ENCODE results near the gene PPP1R3G. TPM values are rescaled to one million over a fixed set of nuclear protein-coding genes. Genes with fewer than 3 reads are reported as not detected.

PPP1R3G gene
- total RNA-seq, 1 experiment from 2014 or later: 0.44 TPM

DNA sequence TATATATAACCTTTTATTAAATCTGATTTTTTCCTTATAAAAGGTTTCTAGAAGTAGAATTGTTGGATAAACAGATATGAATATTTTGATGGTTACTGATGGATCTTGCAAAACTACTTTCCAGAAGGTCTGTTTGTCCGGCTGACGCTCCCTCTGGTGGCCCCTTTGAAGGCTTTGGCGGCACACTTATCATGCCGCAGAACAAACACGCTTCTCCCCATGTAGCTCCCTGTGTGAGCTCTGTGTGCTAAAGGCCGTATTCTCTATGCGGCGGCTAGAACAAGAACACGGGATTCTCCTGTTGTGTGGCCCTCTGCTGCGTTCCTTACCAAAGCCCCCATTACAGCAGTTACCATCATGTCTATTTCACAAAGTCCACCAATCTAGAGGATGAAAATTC is 30.0 kb downstream of the PPP1R3G start:
- Histone ChIP-seq H3K36me3 (ENCODE audit: control insufficient read depth, insufficient read depth, low read length) (no peaks in the 10 kb centered on the region), H3K27me3 (ENCODE audit: control insufficient read depth, insufficient read depth, low read length) (no peaks in the 10 kb centered on the region), H3K4me1 (ENCODE audit: control insufficient read depth, insufficient read depth, low read length) (no peaks in the 10 kb centered on the region), H3K4me3 (ENCODE audit: low read depth in 2 of 2, low read length in 2 of 2) (no peak overlapping the region), H3K9me3 (ENCODE audit: control insufficient read depth, insufficient read depth, low read depth, low read length) (no peaks in the 10 kb centered on the region), H3K27ac (ENCODE audit: low read length) (no peak overlapping the region)
- no peak for ATAC-seq
- in situ Hi-C loops (cut with HindIII; ENCODE audit: low pct_unique_long_range_greater_than_20kb, low sequenced_read_pairs) (no loop called here), intact Hi-C loops (cut with micrococcal nuclease; ENCODE audit: unreplicated experiment) (no loop called here)
- CTCF ChIA-PET: no interaction called here
- TF ChIP-seq, protein P1, sequence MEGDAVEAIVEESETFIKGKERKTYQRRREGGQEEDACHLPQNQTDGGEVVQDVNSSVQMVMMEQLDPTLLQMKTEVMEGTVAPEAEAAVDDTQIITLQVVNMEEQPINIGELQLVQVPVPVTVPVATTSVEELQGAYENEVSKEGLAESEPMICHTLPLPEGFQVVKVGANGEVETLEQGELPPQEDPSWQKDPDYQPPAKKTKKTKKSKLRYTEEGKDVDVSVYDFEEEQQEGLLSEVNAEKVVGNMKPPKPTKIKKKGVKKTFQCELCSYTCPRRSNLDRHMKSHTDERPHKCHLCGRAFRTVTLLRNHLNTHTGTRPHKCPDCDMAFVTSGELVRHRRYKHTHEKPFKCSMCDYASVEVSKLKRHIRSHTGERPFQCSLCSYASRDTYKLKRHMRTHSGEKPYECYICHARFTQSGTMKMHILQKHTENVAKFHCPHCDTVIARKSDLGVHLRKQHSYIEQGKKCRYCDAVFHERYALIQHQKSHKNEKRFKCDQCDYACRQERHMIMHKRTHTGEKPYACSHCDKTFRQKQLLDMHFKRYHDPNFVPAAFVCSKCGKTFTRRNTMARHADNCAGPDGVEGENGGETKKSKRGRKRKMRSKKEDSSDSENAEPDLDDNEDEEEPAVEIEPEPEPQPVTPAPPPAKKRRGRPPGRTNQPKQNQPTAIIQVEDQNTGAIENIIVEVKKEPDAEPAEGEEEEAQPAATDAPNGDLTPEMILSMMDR (IDR thresholded peaks at IDR 0.05): no peak
- TF ChIP-seq, protein P2, sequence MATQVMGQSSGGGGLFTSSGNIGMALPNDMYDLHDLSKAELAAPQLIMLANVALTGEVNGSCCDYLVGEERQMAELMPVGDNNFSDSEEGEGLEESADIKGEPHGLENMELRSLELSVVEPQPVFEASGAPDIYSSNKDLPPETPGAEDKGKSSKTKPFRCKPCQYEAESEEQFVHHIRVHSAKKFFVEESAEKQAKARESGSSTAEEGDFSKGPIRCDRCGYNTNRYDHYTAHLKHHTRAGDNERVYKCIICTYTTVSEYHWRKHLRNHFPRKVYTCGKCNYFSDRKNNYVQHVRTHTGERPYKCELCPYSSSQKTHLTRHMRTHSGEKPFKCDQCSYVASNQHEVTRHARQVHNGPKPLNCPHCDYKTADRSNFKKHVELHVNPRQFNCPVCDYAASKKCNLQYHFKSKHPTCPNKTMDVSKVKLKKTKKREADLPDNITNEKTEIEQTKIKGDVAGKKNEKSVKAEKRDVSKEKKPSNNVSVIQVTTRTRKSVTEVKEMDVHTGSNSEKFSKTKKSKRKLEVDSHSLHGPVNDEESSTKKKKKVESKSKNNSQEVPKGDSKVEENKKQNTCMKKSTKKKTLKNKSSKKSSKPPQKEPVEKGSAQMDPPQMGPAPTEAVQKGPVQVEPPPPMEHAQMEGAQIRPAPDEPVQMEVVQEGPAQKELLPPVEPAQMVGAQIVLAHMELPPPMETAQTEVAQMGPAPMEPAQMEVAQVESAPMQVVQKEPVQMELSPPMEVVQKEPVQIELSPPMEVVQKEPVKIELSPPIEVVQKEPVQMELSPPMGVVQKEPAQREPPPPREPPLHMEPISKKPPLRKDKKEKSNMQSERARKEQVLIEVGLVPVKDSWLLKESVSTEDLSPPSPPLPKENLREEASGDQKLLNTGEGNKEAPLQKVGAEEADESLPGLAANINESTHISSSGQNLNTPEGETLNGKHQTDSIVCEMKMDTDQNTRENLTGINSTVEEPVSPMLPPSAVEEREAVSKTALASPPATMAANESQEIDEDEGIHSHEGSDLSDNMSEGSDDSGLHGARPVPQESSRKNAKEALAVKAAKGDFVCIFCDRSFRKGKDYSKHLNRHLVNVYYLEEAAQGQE (IDR thresholded peaks at IDR 0.05; ENCODE audit: insufficient read depth in 1 of 2, low read depth in 2 of 2, low read length in 1 of 2): no peak
- POLR2A ChIA-PET: no interaction called here
- BruUV-seq (replicated peaks): no TSS peak
- no peak for DNase-seq (ENCODE audit: low read depth, low spot score)

DNA sequence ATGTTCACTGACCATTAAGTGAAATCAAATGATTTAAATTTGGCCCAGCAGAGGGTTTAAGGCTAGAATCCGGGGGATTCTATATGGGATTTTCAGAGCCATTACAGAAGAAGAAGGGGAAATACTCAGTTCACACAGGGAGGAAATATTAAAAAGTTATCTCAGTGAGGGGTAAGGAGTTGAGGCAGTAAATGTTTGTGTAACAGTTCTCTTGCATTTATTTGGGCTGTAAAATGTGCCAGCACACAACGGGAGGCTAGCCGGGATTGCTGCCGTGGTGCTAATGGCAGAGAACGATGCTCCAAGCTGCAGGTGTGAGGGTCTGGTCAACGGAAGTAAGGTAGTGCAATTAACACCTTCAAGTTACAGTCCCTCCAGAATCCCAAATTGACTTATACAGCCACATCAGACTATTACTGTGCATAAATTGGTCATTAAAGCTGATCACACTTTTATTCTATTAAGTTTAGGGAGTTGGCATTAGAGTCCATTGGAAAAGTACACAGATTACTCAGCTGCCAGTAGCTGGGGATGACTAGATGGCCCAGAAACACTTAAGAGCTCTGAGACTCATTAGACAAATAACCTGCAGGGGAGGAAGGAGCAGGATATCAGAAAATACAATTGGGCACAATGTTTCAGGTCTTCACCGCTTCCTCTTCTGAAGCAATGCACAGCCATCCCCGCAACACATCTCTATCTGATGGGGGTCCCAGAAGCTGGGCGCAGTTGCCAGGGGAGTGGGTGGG is 31.3 kb downstream of the PPP1R3G start:
- no peak for DNase-seq (ENCODE audit: low read depth, low spot score)
- no peak overlapping the region for H3K27ac ChIP-seq (ENCODE audit: low read length)
- no peak for ATAC-seq
- ChIA-PET POLR2A (interaction anchor here (0.6 kb wide), 1 partner anchor 12 kb away, joined by 12 read pairs; no protein-coding TSS in a partner anchor), CTCF (no interaction called here)
- no peaks in the 10 kb centered on the region for H3K4me1 ChIP-seq (ENCODE audit: control insufficient read depth, insufficient read depth, low read length)
- H3K9me3 ChIP-seq (ENCODE audit: control insufficient read depth, insufficient read depth, low read depth, low read length): no peaks in the 10 kb centered on the region
- H3K4me3 ChIP-seq (ENCODE audit: low read depth in 2 of 2, low read length in 2 of 2): no peak overlapping the region
- BruUV-seq (replicated peaks): no TSS peak
- no peaks in the 10 kb centered on the region for H3K27me3 ChIP-seq (ENCODE audit: control insufficient read depth, insufficient read depth, low read length)
- TF ChIP-seq SIN3A (IDR thresholded peaks at IDR 0.05; ENCODE audit: borderline replicate concordance, insufficient read depth, low read depth, low read length) (no peak), POLR2AphosphoS5 (IDR thresholded peaks at IDR 0.05; ENCODE audit: low read depth, low read length) (no peak), TCF7L2 (IDR thresholded peaks at IDR 0.05; ENCODE audit: low read depth, low read length) (no peak)
- TF ChIP-seq, protein P2 (IDR thresholded peaks at IDR 0.05; ENCODE audit: insufficient read depth in 1 of 2, low read depth in 2 of 2, low read length in 1 of 2): no peak
- TF ChIP-seq, protein P1 (IDR thresholded peaks at IDR 0.05): no peak
- no peaks in the 10 kb centered on the region for H3K36me3 ChIP-seq (ENCODE audit: control insufficient read depth, insufficient read depth, low read length)
- intact Hi-C loops (cut with micrococcal nuclease; ENCODE audit: unreplicated experiment): no loop called here
- in situ Hi-C loops (cut with HindIII; ENCODE audit: low pct_unique_long_range_greater_than_20kb, low sequenced_read_pairs): no loop called here
